Hepatocyte (in vitro differentiated cells): Measurements from ENCODE around the gene BCAS1. TPM values are rescaled to one million over a fixed set of nuclear protein-coding genes. Genes with fewer than 3 reads are reported as not detected.

Source experiments
- DNase-seq: peaks from one replicate; pipeline ENCODE4 v3.0.0-alpha.2; 2016; ENCODE audit warnings: low spot score
- H2AFZ ChIP-seq: fragments of 200-600 bp; sonication (generic); 2 replicates; pipeline ENCODE4 v1.6.0; 2016; ENCODE audit warnings: antibody characterized with exemption, mild to moderate bottlenecking
- H3K27ac ChIP-seq: fragments of 200-600 bp; sonication (generic); 2 replicates; pipeline ENCODE4 v1.5.1; 2016; ENCODE audit warnings: mild to moderate bottlenecking
- H3K27me3 ChIP-seq: fragments of 200-600 bp; sonication (generic); 2 replicates; pipeline ENCODE4 v1.6.1; 2016
- H3K36me3 ChIP-seq: fragments of 200-600 bp; sonication (generic); replicated peaks from 2 replicates; pipeline ENCODE4 v1.5.1; 2016; ENCODE audit warnings: low read depth; ENCODE audit not compliant: insufficient read depth
- H3K4me1 ChIP-seq: fragments of 200-600 bp; sonication (generic); 2 replicates; pipeline ENCODE4 v1.5.1; 2016; ENCODE audit warnings: mild to moderate bottlenecking, moderate library complexity; ENCODE audit not compliant: insufficient read depth
- H3K4me2 ChIP-seq: fragments of 200-600 bp; sonication (generic); 2 replicates; pipeline ENCODE4 v1.6.0; 2016
- H3K4me3 ChIP-seq: fragments of 200-600 bp; sonication (generic); 2 replicates; pipeline ENCODE4 v1.5.1; 2016; ENCODE audit warnings: mild to moderate bottlenecking
- H3K79me2 ChIP-seq: fragments of 200-600 bp; sonication (generic); 2 replicates; pipeline ENCODE4 v1.6.0; 2017; ENCODE audit warnings: mild to moderate bottlenecking
- H3K9me2 ChIP-seq: fragments of 200-600 bp; sonication (generic); replicated peaks from 2 replicates; pipeline ENCODE4 v1.6.0; 2017; ENCODE audit warnings: mild to moderate bottlenecking; ENCODE audit not compliant: insufficient read depth
- H3K9me3 ChIP-seq: fragments of 200-600 bp; sonication (generic); 2 replicates; pipeline ENCODE4 v1.5.1; 2016; ENCODE audit warnings: low read depth, mild to moderate bottlenecking
- H4K20me1 ChIP-seq: fragments of 200-600 bp; sonication (generic); 2 replicates; pipeline ENCODE4 v1.6.0; 2016; ENCODE audit warnings: mild to moderate bottlenecking; ENCODE audit not compliant: insufficient read depth, poor library complexity, severe bottlenecking
- CTCF ChIP-seq: fragments of 200-600 bp; sonication (generic); IDR thresholded peaks from 2 replicates; pipeline ENCODE4 v1.5.1; 2016; ENCODE audit warnings: antibody characterized with exemption, mild to moderate bottlenecking; ENCODE audit not compliant: poor library complexity
- EZH2 ChIP-seq: fragments of 200-600 bp; sonication (generic); IDR thresholded peaks from 2 replicates; pipeline ENCODE4 v1.6.1; 2016; ENCODE audit warnings: antibody characterized with exemption, mild to moderate bottlenecking, borderline replicate concordance
- EZH2phosphoT487 ChIP-seq: fragments of 200-600 bp; sonication (generic); IDR thresholded peaks from one replicate; pipeline ENCODE4 v1.6.1; 2018; ENCODE audit warnings: antibody characterized with exemption, mild to moderate bottlenecking, low read depth, moderate library complexity; ENCODE audit not compliant: unreplicated experiment, severe bottlenecking
- WGBS: methylation state at CpG from one replicate; pipeline ENCODE4 v1.1.6; 2016; ENCODE audit warnings: low lambda C conversion rate; ENCODE audit errors: missing lambda C conversion rate; 5-methylcytosine and 5-hydroxymethylcytosine counted together
- polyA plus RNA-seq: library from polyadenylated mRNA; unstranded; fragments of >200 nt; fragmentation: Nextera tagmentation; extraction: Ambion mirVana; gene quantifications from 2 replicates; pipeline ENCODE4 v1.2.1, GENCODE V29; 2016
- total RNA-seq: library from RNA; depleted of rRNA; stranded (reverse); fragments of >200 nt; gene quantifications from 2 replicates; pipeline ENCODE4 v1.2.3, GENCODE V29; 2014

Gene BCAS1
- total and polyA plus RNA-seq, 2 experiments from 2014 or later, result 4.9 to 9.8 TPM

- peak; percentile 68 for DNase-seq
- Histone ChIP-seq H3K27ac (peak overlapping the region; percentile 53), H3K9me3 (no peaks in the 10 kb centered on the region), H3K4me2 (no peak overlapping the region), H3K9me2 (no peaks in the 10 kb centered on the region), H3K27me3 (no peaks in the 10 kb centered on the region), H2AFZ (no peak overlapping the region), H4K20me1 (no peaks in the 10 kb centered on the region), H3K79me2 (no peaks in the 10 kb centered on the region), H3K4me3 (no peak overlapping the region), H3K36me3 (no peaks in the 10 kb centered on the region), H3K4me1 (peaks cover 22% of the 10 kb centered on the region)
- WGBS, result 82% methylated on average over 2 of the region's 2 CpGs
- TF ChIP-seq EZH2 (no peak), EZH2phosphoT487 (no peak), CTCF (no peak)
Measured at GRCh38 chr20:54113566-54113965, 43.2 kb upstream of the BCAS1 start.

GRCh38 chr20:54112221-54112884 is 42.0 kb upstream of the BCAS1 start:
- no peaks in the 10 kb centered on the region for H3K9me3 ChIP-seq
- no peaks in the 10 kb centered on the region for H3K9me2 ChIP-seq
- H3K36me3 ChIP-seq, result no peaks in the 10 kb centered on the region
- DNase-seq, result no peak
- H3K4me2 ChIP-seq, result no peak overlapping the region
- TF ChIP-seq CTCF (no peak), EZH2 (no peak), EZH2phosphoT487 (no peak)
- WGBS, result 81% methylated on average over 4 of the region's 4 CpGs
- no peak overlapping the region for H3K27ac ChIP-seq
- H2AFZ ChIP-seq, result no peak overlapping the region
- no peaks in the 10 kb centered on the region for H3K27me3 ChIP-seq
- peaks cover 32% of the 10 kb centered on the region for H3K4me1 ChIP-seq
- no peaks in the 10 kb centered on the region for H4K20me1 ChIP-seq
- no peak overlapping the region for H3K4me3 ChIP-seq
- H3K79me2 ChIP-seq, result no peaks in the 10 kb centered on the region

GRCh38 chr20:54111460-54111859 is 41.1 kb upstream of the BCAS1 start:
- H3K4me1 ChIP-seq, result peaks cover 32% of the 10 kb centered on the region
- no peaks in the 10 kb centered on the region for H3K79me2 ChIP-seq
- no peaks in the 10 kb centered on the region for H4K20me1 ChIP-seq
- no peak overlapping the region for H3K27ac ChIP-seq
- H3K4me2 ChIP-seq, result no peak overlapping the region
- no peaks in the 10 kb centered on the region for H3K36me3 ChIP-seq
- no peaks in the 10 kb centered on the region for H3K9me2 ChIP-seq
- H3K27me3 ChIP-seq, result no peaks in the 10 kb centered on the region
- no peak for DNase-seq
- H3K4me3 ChIP-seq, result no peak overlapping the region
- no peak overlapping the region for H2AFZ ChIP-seq
- 95% methylated on average over 2 of the region's 2 CpGs for WGBS
- TF ChIP-seq CTCF, result no peak
- no peak for TF ChIP-seq EZH2phosphoT487
- TF ChIP-seq EZH2, result no peak
- H3K9me3 ChIP-seq, result no peaks in the 10 kb centered on the region
